Measurements from ENCODE around the gene TAS2R41. TPM values are rescaled to one million over a fixed set of nuclear protein-coding genes. Genes with fewer than 3 reads are reported as not detected.

Gene TAS2R41
- total RNA-seq, 6 donors from 2014 or later = 0.46 to 0.54 TPM; not detected in 4

DNA sequence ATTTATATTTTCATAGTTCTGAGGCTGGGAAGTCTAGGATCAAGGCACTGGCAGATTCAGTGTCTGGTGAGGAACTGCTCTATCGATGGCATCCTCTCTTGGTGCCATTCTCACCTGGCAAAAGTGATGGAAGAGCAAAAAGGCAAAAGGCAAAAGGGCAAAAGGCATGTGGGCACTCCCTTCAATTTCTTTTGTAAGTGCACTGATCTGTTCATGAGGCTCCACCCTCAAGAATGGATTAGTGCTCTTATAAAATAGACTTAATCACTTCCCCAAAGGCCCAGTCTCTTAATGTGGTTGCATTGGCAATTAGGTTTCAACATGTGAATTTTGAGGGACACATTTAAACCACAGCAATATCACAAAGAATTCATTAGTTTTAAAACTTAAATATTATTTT, 18.3 kb upstream of the TAS2R41 start:
- DNase-seq (no peak), ATAC-seq (ENCODE audit: low FRiP score in 2 of 2) (no peak)
- Histone ChIP-seq H3K9me3 (peaks cover 0 to 6% (median 0%) of the 10 kb centered on the region in 4 donors), H3K4me3 (no peak overlapping the region), H3K36me3 (no peaks in the 10 kb centered on the region), H3K27ac (no peak overlapping the region), H3K27me3 (no peaks in the 10 kb centered on the region), H3K4me1 (no peaks in the 10 kb centered on the region)
- WGBS, 2 donors = 75 to 100% methylated on average over 1 of the region's 1 CpG
- TF ChIP-seq POLR2AphosphoS5 (IDR thresholded peaks at IDR 0.05) (no peak), POLR2A (IDR thresholded peaks at IDR 0.05) (no peak), EP300 (IDR thresholded peaks at IDR 0.05) (no peak)
- TF ChIP-seq, protein P1, sequence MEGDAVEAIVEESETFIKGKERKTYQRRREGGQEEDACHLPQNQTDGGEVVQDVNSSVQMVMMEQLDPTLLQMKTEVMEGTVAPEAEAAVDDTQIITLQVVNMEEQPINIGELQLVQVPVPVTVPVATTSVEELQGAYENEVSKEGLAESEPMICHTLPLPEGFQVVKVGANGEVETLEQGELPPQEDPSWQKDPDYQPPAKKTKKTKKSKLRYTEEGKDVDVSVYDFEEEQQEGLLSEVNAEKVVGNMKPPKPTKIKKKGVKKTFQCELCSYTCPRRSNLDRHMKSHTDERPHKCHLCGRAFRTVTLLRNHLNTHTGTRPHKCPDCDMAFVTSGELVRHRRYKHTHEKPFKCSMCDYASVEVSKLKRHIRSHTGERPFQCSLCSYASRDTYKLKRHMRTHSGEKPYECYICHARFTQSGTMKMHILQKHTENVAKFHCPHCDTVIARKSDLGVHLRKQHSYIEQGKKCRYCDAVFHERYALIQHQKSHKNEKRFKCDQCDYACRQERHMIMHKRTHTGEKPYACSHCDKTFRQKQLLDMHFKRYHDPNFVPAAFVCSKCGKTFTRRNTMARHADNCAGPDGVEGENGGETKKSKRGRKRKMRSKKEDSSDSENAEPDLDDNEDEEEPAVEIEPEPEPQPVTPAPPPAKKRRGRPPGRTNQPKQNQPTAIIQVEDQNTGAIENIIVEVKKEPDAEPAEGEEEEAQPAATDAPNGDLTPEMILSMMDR (IDR thresholded peaks at IDR 0.05) = no peak

DNA sequence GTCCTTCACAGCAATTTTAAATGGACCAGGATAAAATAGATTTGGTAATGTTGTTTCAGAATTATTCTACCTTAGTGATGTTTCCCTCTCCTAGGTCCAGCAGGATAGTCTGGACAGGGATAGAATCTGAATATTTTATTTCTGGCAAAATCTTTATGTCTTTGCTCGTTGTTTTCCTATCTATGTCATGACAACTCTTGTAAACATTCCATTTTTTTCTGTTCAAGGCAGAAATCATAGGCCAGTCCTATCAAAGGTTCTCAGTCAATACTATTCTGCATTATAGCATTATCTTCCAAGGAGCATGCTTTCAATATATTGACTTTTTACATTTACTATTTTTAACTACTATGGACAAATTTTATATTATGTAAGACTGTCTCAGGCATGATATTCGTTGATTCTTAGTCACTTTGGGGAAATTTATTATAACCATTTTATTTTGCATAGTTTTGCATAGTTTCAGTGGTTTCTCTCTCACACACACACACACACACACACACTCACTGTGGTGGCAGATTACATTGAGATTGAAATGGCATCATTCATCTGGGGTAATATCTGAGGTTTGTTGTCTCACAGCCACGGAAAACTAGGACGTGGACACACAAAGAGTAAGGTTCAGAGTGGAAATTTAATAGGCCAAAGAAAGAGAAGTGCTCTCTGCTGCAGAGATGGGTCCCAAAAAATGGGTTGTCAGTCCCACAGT, 17.2 kb upstream of the TAS2R41 start:
- no peak overlapping the region for H3K4me3 ChIP-seq
- DNase-seq (no peak), ATAC-seq (ENCODE audit: low FRiP score in 2 of 2) (no peak)
- peaks cover 0 to 6% (median 0%) of the 10 kb centered on the region in 4 donors for H3K9me3 ChIP-seq
- H3K27me3 ChIP-seq = no peaks in the 10 kb centered on the region
- no peak for TF ChIP-seq POLR2A (IDR thresholded peaks at IDR 0.05)
- WGBS, 2 donors = 68 to 70% methylated on average over 4 of the region's 4 CpGs
- no peaks in the 10 kb centered on the region for H3K36me3 ChIP-seq
- H3K27ac ChIP-seq = no peak overlapping the region
- no peaks in the 10 kb centered on the region for H3K4me1 ChIP-seq

DNA sequence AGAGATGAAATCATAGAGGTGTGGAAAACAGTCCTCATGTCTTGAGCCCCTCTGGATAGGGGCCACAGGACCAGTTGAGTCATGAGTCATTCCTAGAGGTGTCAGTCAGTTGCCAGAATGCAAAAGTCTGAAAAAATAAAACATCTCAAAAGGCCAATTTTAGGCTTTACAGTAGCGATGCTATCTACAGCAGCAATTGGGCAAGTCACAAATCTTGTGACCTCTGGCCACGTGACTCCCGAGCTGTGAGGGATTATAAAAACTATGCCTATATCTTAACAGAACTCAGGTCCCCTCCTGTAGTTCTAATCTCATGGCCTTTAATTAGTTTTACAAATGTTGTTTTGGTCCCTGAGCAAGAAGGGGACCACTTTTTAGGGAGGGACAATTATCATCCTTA, 15.6 kb upstream of the TAS2R41 start:
- DNase-seq (no peak), ATAC-seq (ENCODE audit: low FRiP score in 2 of 2) (no peak)
- 81 to 90% methylated on average over 3 of the region's 3 CpGs for WGBS, 2 donors
- no peaks in the 10 kb centered on the region for H3K4me1 ChIP-seq
- H3K4me3 ChIP-seq = no peak overlapping the region
- no peaks in the 10 kb centered on the region for H3K27me3 ChIP-seq
- no peak overlapping the region for H3K27ac ChIP-seq
- no peaks in the 10 kb centered on the region for H3K36me3 ChIP-seq
- H3K9me3 ChIP-seq = peaks cover 0 to 6% (median 0%) of the 10 kb centered on the region in 4 donors
- TF ChIP-seq EP300 (IDR thresholded peaks at IDR 0.05) (no peak), POLR2A (IDR thresholded peaks at IDR 0.05) (no peak), POLR2AphosphoS5 (IDR thresholded peaks at IDR 0.05) (no peak)
- TF ChIP-seq, protein P1 (IDR thresholded peaks at IDR 0.05) = no peak

DNA sequence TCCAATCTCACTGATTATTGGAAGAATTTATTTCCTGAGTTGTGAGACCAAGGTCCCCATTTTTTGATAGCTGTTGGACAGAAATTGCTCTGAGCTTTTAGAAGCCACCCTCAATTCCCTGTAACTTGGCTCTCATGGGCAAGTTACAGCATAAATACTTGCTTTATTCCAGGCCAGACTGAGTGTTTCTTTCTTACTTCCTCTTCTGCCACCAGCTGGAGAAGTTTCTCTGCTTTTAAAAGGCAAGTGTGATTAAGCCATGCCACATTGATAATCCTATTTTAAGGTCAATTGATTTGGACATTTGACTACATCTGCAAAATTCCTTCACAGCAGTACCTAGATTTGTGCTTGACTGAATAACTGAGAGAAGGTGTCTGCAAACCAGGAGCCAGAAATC, 14.1 kb upstream of the TAS2R41 start:
- no peak overlapping the region for H3K27ac ChIP-seq
- H3K36me3 ChIP-seq = no peaks in the 10 kb centered on the region
- no peak for TF ChIP-seq EP300 (IDR thresholded peaks at IDR 0.05)
- no peak for TF ChIP-seq POLR2AphosphoS5 (IDR thresholded peaks at IDR 0.05)
- TF ChIP-seq POLR2A (IDR thresholded peaks at IDR 0.05) = no peak
- TF ChIP-seq, protein P1 (IDR thresholded peaks at IDR 0.05) = no peak
- ATAC-seq (ENCODE audit: low FRiP score in 2 of 2) (no peak), DNase-seq (no peak)
- H3K4me3 ChIP-seq = no peak overlapping the region
- H3K27me3 ChIP-seq = no peaks in the 10 kb centered on the region
- no peaks in the 10 kb centered on the region for H3K4me1 ChIP-seq
- H3K9me3 ChIP-seq = peaks cover 0 to 6% (median 0%) of the 10 kb centered on the region in 4 donors

DNA sequence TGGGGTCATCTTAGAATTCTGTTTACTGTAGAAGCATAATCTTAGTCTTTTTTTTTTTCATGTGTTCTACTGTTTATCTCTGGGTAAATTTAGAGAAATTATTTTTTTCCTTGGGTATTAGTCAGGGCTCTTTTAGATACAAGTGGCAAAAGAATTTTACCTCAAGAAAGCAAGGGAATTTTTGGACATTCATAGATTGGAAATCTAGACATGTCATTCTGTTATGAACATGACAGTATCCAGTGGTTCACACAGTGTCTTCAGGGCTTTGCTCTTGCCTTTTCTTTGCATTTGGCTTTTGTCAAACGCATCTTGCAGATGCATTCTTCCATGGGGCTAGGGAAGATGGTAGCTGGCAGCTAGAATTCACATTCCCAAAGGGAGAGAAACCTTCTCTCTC, 13.7 kb upstream of the TAS2R41 start:
- peaks cover 0 to 6% (median 0%) of the 10 kb centered on the region in 4 donors for H3K9me3 ChIP-seq
- WGBS, 2 donors = 67 to 71% methylated on average over 1 of the region's 1 CpG
- H3K27ac ChIP-seq = no peak overlapping the region
- DNase-seq = no peak
- no peak for ATAC-seq (ENCODE audit: low FRiP score in 2 of 2)
- no peaks in the 10 kb centered on the region for H3K27me3 ChIP-seq
- H3K4me1 ChIP-seq = no peaks in the 10 kb centered on the region
- no peaks in the 10 kb centered on the region for H3K36me3 ChIP-seq
- TF ChIP-seq EP300 (IDR thresholded peaks at IDR 0.05) (no peak), POLR2A (IDR thresholded peaks at IDR 0.05) (no peak), POLR2AphosphoS5 (IDR thresholded peaks at IDR 0.05) (no peak)
- TF ChIP-seq, protein P1 (IDR thresholded peaks at IDR 0.05) = no peak
- no peak overlapping the region for H3K4me3 ChIP-seq
